KOPT-K1 (cell line): ENCODE results near the gene DIMT1.

Experiments
- H3K27ac ChIP-seq: fragments of 200-600 bp; sonication (generic); 2 replicates; pipeline ENCODE4 v1.5.1; 2016; ENCODE audit warnings: antibody characterized with exemption, mild to moderate bottlenecking, low read depth, low read length; ENCODE audit not compliant: poor library complexity, severe bottlenecking
- H3K36me3 ChIP-seq: fragments of 200-600 bp; sonication (generic); 2 replicates; pipeline ENCODE4 v1.5.1; 2017; ENCODE audit warnings: antibody characterized with exemption, mild to moderate bottlenecking, low read length, moderate library complexity; ENCODE audit not compliant: insufficient read depth
- H3K9me3 ChIP-seq: fragments of 200-600 bp; sonication (generic); 2 replicates; pipeline ENCODE4 v1.5.1; 2017; ENCODE audit warnings: antibody characterized with exemption, low read length, mild to moderate bottlenecking; ENCODE audit not compliant: insufficient read depth, poor library complexity, severe bottlenecking

Gene DIMT1

GRCh38 chr5:62342476-62342837 is 61.2 kb downstream of the DIMT1 start:
- Histone ChIP-seq H3K9me3 (no peaks in the 10 kb centered on the region), H3K27ac (peak overlapping the region; percentile 2), H3K36me3 (peaks cover 16% of the 10 kb centered on the region)

DNA sequence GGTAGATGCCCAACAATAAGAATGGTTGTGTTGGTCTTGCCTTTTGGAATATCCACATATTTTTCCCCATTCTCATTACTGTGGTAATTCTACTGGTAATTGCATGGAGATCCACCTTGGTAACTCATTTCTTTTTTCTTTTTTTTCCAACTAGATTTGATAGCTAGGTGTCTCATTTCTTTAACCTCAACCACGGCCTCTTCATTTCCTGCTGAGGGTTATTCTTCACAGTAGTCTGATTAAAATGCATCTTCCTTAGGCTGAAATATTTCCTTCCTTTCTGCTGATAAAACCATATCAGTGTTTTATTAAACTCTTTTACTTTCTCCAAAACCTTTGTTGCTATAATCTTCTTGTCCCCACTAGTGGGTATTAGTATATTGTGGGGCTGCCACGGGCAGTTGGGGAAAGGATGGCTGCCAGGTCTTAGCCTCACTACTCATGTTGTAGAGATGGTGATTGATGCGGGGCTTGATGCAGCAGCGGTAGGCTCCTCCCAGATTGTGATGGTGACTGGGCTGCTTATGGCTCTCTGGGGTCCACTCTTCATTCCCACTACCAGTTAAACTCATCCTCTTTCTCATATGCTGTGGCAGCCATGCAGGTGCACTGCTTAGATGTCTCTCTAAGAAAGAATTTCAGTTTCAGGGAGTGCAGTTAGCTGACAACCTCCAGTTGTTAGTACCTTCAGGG is 61.8 kb downstream of the DIMT1 start:
- H3K9me3 ChIP-seq: no peaks in the 10 kb centered on the region
- peaks cover 15% of the 10 kb centered on the region; the same call in 1 of the 2 replicates for H3K36me3 ChIP-seq
- H3K27ac ChIP-seq: peak overlapping the region; percentile 2

GRCh38 chr5:62340979-62341378 is 62.7 kb downstream of the DIMT1 start:
- Histone ChIP-seq H3K27ac (no peak overlapping the region), H3K9me3 (no peaks in the 10 kb centered on the region), H3K36me3 (peaks cover 15% of the 10 kb centered on the region; the same call in 1 of the 2 replicates)

DNA sequence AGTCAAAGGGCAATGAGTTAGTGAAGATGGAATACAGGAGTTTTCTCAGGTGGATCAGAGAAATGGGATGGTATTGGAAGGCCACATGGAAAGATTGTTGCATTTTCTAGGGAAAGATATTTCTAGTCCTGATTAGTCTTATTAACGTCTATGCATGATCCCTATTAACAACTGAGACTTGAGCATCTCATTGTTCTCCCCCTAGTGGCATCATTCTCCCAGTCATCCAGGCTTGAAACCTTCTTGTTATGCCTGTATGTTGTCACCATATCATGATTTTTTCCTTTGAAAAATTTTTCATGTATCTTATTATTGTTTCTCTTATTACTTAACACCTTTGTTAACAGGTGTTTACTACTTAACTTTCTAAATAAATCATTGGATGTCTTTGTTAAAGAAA is 63.3 kb downstream of the DIMT1 start:
- H3K36me3 ChIP-seq: peaks cover 15% of the 10 kb centered on the region; the same call in 1 of the 2 replicates
- H3K9me3 ChIP-seq: no peaks in the 10 kb centered on the region
- no peak overlapping the region for H3K27ac ChIP-seq
